ENCODE measurements around the gene LSS.

LSS gene

GRCh38 chr21:46228345-46229051 lies at the start of gene LSS:
Gene LSS (minus strand): TSS chr21:46228774. CDS start chr21:46228745, 29 bp downstream.
- DNase-seq (ENCODE audit: low read depth in 2 of 2, low spot score in 1 of 2): peak; percentile 88 to 98

DNA sequence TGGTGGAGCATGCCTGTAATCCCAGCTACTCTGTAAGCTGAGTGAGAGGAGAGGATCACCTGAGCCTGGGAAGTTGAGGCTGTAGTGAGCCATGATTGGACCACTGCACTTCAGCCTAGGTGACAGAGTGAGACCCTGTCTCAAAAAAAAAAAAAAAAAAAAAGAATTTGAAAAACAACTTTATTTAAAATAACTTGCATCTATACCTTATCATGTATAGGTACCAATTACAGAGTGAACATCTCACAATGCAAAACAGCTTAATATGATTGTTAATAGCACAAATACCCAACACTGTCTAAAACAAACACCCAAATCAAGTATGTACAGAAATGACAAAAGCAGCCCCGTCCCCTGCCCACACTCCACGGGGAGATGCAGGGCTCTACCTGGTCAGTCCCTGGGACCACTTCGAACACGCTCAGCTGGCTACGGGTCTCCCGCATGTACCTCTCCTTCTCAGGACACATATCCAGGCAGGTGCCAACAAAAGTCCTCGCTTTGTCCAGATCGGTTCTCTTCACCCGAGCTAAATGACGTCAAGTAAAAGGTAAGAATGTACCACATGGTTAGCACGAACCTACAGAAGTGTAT lies 46.3 kb upstream of the LSS start:
- no peak for DNase-seq (ENCODE audit: low read depth in 2 of 2, low spot score in 1 of 2)

DNA sequence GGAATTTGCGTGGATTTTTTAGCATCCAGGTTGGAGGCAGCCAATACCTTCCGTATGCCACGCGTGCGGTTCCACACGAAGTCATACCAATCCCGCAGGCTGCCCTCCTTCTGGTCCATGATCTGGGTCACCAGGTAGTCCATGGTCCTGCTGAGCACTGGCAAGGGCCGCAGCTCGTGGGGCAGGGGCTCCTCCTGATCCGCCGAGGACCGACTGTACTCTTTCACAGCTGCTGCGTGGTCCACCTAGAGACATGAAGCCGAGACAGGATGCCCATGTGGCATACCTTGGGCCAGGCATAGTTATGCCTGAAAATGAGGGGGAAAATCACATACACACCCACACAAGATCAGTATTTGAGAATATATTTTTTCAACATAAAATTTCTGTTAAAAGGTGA lies 44.8 kb upstream of the LSS start:
- DNase-seq (ENCODE audit: low read depth in 2 of 2, low spot score in 1 of 2): no peak

- no peak for DNase-seq (ENCODE audit: low read depth in 2 of 2, low spot score in 1 of 2)
Measured at GRCh38 chr21:46269466-46269865, 40.9 kb upstream of the LSS start.

GRCh38 chr21:46268371-46268770 lies 39.8 kb upstream of the LSS start:
- no peak for DNase-seq (ENCODE audit: low read depth in 2 of 2, low spot score in 1 of 2)

GRCh38 chr21:46266946-46267345 lies 38.4 kb upstream of the LSS start:
- DNase-seq (ENCODE audit: low read depth in 2 of 2, low spot score in 1 of 2): no peak

DNA sequence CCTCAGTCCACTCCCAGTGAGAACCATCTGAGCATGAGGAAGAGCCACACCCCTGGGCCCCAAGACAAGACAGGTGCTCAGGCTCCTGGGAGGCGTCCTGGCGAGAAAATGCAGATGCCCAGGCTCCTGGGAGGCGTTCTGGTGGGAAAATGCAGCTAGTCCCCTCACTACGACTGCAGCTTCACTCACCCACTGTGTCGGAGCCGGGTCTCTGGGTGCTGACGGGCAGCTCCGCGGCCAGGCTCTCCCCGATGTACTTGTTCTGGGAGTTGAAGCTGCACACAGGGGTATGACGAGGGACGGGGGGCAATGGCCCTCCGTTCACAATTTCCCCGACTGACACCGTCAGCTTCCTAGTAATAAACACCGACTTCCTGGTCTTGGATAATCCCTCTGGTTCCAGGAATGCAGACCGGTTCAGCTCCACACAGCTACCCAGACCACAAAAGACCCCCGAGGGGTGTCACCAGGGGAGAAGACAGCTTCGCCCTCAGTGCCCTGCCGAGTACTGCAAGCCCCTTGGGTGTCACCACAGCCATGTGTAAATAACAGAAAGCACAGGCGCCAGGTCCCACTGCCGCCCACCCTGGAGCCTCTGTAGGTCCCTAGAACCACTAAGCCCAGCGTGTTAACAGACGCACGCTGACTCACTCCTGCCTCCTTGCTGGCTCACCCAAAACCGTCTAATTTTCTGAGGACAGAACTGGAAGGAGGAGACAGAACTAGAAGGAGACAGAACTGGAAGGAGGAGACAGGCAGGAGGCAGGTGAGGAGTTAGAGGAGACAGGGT lies 37.4 kb upstream of the LSS start:
- no peak for DNase-seq (ENCODE audit: low read depth in 2 of 2, low spot score in 1 of 2)

GRCh38 chr21:46264690-46265144 lies 36.1 kb upstream of the LSS start:
- DNase-seq (ENCODE audit: low read depth in 2 of 2, low spot score in 1 of 2): no peak

GRCh38 chr21:46264046-46264689 lies 35.6 kb upstream of the LSS start:
- DNase-seq (ENCODE audit: low read depth in 2 of 2, low spot score in 1 of 2): no peak

DNA sequence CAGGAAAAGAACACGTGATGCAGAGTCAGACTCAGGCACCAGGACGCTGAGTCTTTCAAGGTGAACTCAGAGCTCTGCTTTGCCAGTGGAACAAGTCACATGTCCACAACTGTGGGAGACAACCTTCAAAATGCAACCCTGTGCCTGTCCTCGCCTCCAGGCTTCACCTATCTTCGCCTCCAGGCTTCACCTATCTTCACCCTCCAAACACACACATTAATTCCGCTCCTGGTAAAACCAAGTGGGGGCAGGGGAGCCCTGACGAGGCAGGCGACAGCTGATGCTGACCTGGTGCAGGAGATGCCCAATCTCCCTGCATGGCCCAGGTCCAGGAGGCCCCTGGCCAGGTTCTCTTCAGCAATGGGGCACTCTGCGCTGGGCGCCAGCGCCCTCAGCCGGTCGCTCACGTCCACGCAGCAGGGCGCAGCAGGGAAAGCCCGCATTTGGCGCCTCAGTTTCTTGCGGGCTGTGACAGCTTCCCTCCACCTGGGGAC lies 28.0 kb upstream of the LSS start:
- no peak for DNase-seq (ENCODE audit: low read depth in 2 of 2, low spot score in 1 of 2)

- DNase-seq (ENCODE audit: low read depth in 2 of 2, low spot score in 1 of 2): no peak
Measured at GRCh38 chr21:46255758-46256337, 27.3 kb upstream of the LSS start.

- no peak for DNase-seq (ENCODE audit: low read depth in 2 of 2, low spot score in 1 of 2)
Measured at GRCh38 chr21:46255166-46255565, 26.6 kb upstream of the LSS start.

- DNase-seq (ENCODE audit: low read depth in 2 of 2, low spot score in 1 of 2): no peak
Measured at GRCh38 chr21:46254208-46254975, 25.8 kb upstream of the LSS start.

DNA sequence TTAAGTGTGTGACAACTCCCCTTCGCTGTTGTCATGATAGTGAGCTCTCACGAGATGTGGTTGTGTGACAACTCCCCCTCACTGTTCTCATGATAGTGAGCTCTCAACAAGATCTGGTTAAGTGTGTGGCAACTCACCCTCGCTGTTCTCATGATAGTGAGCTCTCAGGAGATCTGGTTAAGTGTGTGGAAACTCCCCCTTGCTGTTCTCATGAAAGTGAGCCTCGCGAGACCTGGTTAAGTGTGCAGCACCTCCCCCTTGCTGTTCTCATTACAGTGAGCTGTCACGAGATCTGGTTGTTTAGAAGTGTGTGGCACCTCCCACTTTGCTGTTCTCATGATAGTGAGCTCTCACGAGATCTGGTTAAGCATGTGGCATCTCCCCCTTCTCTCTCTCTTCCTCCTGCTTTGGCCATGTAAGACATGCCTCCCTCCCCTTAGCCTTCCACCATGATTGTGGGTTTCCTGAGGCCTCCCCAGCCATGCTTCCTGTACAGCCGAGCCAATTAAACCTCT lies 25.1 kb upstream of the LSS start:
- no peak for DNase-seq (ENCODE audit: low read depth in 2 of 2, low spot score in 1 of 2)

DNA sequence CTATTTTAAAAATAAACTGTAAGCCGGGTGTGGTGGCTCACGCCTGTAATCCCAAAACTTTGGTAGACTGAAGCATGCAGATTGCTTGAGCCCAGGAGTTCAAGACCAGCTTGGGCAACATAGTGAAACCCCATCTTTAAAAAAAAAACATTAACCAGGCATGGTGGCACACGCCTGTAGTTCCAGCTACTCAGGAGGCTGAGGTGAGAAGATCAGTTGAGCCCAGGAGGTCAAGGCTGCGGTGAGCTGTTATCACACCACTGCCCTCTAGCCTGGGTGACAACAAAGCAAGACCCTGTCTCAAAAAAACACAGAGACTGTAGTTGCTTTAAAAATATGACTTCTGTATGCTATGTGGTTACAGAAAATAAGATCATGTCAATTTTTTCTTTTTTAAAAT lies 24.3 kb upstream of the LSS start:
- DNase-seq (ENCODE audit: low read depth in 2 of 2, low spot score in 1 of 2): no peak

- DNase-seq (ENCODE audit: low read depth in 2 of 2, low spot score in 1 of 2): no peak
Measured at GRCh38 chr21:46250146-46250725, 21.7 kb upstream of the LSS start.

- no peak for DNase-seq (ENCODE audit: low read depth in 2 of 2, low spot score in 1 of 2)
Measured at GRCh38 chr21:46248827-46249226, 20.3 kb upstream of the LSS start.

DNA sequence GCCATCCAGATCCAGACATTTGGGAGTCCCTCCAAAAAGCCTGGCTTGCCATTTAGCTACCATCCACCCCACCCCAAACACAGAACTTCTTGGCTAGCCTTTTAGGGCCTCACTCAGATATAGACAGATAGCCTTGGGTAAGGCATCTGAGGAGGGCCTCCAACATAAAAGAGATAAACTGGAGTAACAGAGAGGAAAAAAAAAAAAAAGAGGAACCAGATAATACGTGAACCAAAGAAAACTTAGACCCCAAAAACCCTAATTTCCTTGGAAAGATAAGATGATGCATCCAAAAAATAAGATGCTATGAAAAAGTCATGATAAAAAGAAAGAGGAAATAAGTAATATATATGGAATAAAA lies 19.8 kb upstream of the LSS start:
- no peak for DNase-seq (ENCODE audit: low read depth in 2 of 2, low spot score in 1 of 2)

GRCh38 chr21:46247699-46248421 lies 19.3 kb upstream of the LSS start:
- DNase-seq (ENCODE audit: low read depth in 2 of 2, low spot score in 1 of 2): no peak

Data from stimulated activated CD8-positive, alpha-beta memory T cell treated with anti-CD3 and anti-CD28 coated beads, Interleukin-4, amount 100 ng/mL, for 1 hour (primary cell).